C4-2B (cell line): ENCODE measurements around the gene PLPP3.

Experiments used
- ZFX ChIP-seq: fragments of 450-650 bp; IDR thresholded peaks from 2 replicates; pipeline ENCODE4 v1.6.1; 2017
- TF ChIP-seq, protein P1 (sequence below): fragments of 450-650 bp; conservative IDR thresholded peaks from 2 replicates; pipeline ENCODE4 v1.5.1; 2017; ENCODE audit warnings: mild to moderate bottlenecking

DNA sequence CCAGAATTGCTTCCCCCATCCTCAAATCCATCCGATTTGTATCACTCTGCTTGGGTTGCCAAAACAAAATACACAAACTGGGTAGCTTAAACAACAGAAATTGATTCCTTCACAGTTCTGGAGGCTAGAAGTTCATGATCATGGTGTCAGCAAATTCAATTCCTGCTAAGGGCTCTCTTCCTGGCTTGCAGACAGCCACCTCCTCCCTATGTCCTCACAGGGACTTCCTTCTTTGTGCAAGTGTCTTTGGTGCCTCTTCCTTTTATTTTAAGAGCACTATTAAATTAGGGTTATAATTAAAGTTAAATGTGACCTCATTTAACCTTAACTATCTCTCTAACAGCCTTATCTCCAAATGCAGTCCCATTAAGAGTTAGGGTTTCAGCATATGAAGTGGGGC, 112.8 kb downstream of the PLPP3 start:
- no peak for TF ChIP-seq ZFX
- TF ChIP-seq, protein P1, sequence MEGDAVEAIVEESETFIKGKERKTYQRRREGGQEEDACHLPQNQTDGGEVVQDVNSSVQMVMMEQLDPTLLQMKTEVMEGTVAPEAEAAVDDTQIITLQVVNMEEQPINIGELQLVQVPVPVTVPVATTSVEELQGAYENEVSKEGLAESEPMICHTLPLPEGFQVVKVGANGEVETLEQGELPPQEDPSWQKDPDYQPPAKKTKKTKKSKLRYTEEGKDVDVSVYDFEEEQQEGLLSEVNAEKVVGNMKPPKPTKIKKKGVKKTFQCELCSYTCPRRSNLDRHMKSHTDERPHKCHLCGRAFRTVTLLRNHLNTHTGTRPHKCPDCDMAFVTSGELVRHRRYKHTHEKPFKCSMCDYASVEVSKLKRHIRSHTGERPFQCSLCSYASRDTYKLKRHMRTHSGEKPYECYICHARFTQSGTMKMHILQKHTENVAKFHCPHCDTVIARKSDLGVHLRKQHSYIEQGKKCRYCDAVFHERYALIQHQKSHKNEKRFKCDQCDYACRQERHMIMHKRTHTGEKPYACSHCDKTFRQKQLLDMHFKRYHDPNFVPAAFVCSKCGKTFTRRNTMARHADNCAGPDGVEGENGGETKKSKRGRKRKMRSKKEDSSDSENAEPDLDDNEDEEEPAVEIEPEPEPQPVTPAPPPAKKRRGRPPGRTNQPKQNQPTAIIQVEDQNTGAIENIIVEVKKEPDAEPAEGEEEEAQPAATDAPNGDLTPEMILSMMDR, result no peak
